Osteoblast (primary cell): ENCODE data around the gene SKOR2. TPM values are rescaled to one million over a fixed set of nuclear protein-coding genes. Genes with fewer than 3 reads are reported as not detected.

Source experiments
- DNase-seq: peaks from one replicate; pipeline ENCODE4 v3.0.0; 2011; ENCODE audit warnings: low spot score, mixed read lengths; ENCODE audit not compliant: insufficient read length; ENCODE audit errors: missing footprints
- H2AFZ ChIP-seq: 2 replicates; pipeline ENCODE4 v1.6.0; 2011; ENCODE audit warnings: mild to moderate bottlenecking, low read length
- H3K27ac ChIP-seq: 2 replicates; pipeline ENCODE4 v1.5.1; 2011; ENCODE audit warnings: mild to moderate bottlenecking, low read depth, low read length, moderate library complexity
- H3K27me3 ChIP-seq: 2 replicates; pipeline ENCODE4 v1.6.0; 2012; ENCODE audit warnings: mild to moderate bottlenecking, control low read depth, inconsistent platforms, low read length, moderate library complexity; ENCODE audit not compliant: insufficient read depth
- H3K36me3 ChIP-seq: 2 replicates; pipeline ENCODE4 v1.5.1; 2011; ENCODE audit warnings: mild to moderate bottlenecking, low read length, control low read depth, moderate library complexity; ENCODE audit not compliant: insufficient read depth
- H3K4me1 ChIP-seq: 2 replicates; pipeline ENCODE4 v1.5.1; 2011; ENCODE audit warnings: mild to moderate bottlenecking, low read length, control low read depth, moderate library complexity; ENCODE audit not compliant: insufficient read depth
- H3K4me2 ChIP-seq: 2 replicates; pipeline ENCODE4 v1.6.0; 2011; ENCODE audit warnings: mild to moderate bottlenecking, low read length; ENCODE audit not compliant: insufficient read depth
- H3K4me3 ChIP-seq: fragments of 200-600 bp; sonication (generic); 3 replicates; pipeline ENCODE4 v1.5.1; 2012; ENCODE audit warnings: mild to moderate bottlenecking, low read length, inconsistent platforms; ENCODE audit not compliant: insufficient read depth
- H3K79me2 ChIP-seq: 2 replicates; pipeline ENCODE4 v1.6.0; 2012; ENCODE audit warnings: mild to moderate bottlenecking, low read length, control low read depth, inconsistent platforms; ENCODE audit not compliant: insufficient read depth
- H3K9me3 ChIP-seq: 2 replicates; pipeline ENCODE4 v1.5.1; 2011; ENCODE audit warnings: low read depth, low read length, control low read depth
- H4K20me1 ChIP-seq: 2 replicates; pipeline ENCODE4 v1.6.0; 2012; ENCODE audit warnings: mild to moderate bottlenecking, low read length, control low read depth; ENCODE audit not compliant: insufficient read depth
- CTCF ChIP-seq: IDR thresholded peaks from 2 replicates; pipeline ENCODE4 v1.5.1; 2011; ENCODE audit warnings: mild to moderate bottlenecking, low read depth, low read length, moderate library complexity; ENCODE audit errors: extremely low read depth
- total RNA-seq: library from RNA; depleted of rRNA; stranded (reverse); fragments of >200 nt; gene quantifications from 2 replicates; pipeline ENCODE4 v1.2.3, GENCODE V29; 2012

SKOR2 gene
- total RNA-seq = not detected in 2 replicates

- Histone ChIP-seq H3K79me2 (no peaks in the 10 kb centered on the region), H3K27ac (no peak within 1 kb of the TSS), H3K4me2 (no peak within 1 kb of the TSS), H3K9me3 (no peaks in the 10 kb centered on the region), H3K27me3 (peaks cover 64% of the 10 kb centered on the region), H2AFZ (no peak within 1 kb of the TSS), H3K36me3 (no peaks in the 10 kb centered on the region), H3K4me3 (no peak within 1 kb of the TSS), H4K20me1 (no peaks in the 10 kb centered on the region), H3K4me1 (no peaks in the 10 kb centered on the region)
- DNase-seq = peak; percentile 69
- TF ChIP-seq CTCF = no peak
These were observed at the start of gene SKOR2 for GRCh38 chr18:47251289-47252120. Gene SKOR2, minus strand, starts transcription at chr18:47251660. Its CDS starts 2,477 bp downstream, at chr18:47249183.

- no peaks in the 10 kb centered on the region for H3K36me3 ChIP-seq
- H3K9me3 ChIP-seq = no peaks in the 10 kb centered on the region
- H4K20me1 ChIP-seq = no peaks in the 10 kb centered on the region
- no peaks in the 10 kb centered on the region for H3K4me1 ChIP-seq
- no peak for DNase-seq
- H3K79me2 ChIP-seq = no peaks in the 10 kb centered on the region
- no peaks in the 10 kb centered on the region for H3K27me3 ChIP-seq
- no peak for TF ChIP-seq CTCF
- no peak overlapping the region for H2AFZ ChIP-seq
- H3K4me3 ChIP-seq = no peak overlapping the region
- no peak overlapping the region for H3K27ac ChIP-seq
- H3K4me2 ChIP-seq = no peak overlapping the region
These were observed 45.0 kb upstream of the SKOR2 start for GRCh38 chr18:47296462-47296861.

- TF ChIP-seq CTCF = no peak
- Histone ChIP-seq H3K27ac (no peak overlapping the region), H3K79me2 (no peaks in the 10 kb centered on the region), H4K20me1 (no peaks in the 10 kb centered on the region), H3K36me3 (no peaks in the 10 kb centered on the region), H3K4me2 (no peak overlapping the region), H2AFZ (no peak overlapping the region), H3K4me1 (no peaks in the 10 kb centered on the region), H3K9me3 (no peaks in the 10 kb centered on the region), H3K27me3 (no peaks in the 10 kb centered on the region), H3K4me3 (no peak overlapping the region)
- DNase-seq = no peak
These were observed 43.3 kb upstream of the SKOR2 start for GRCh38 chr18:47294801-47295200.

GRCh38 chr18:47288741-47289140 is 37.3 kb upstream of the SKOR2 start:
- TF ChIP-seq CTCF = no peak
- Histone ChIP-seq H3K27me3 (no peaks in the 10 kb centered on the region), H3K79me2 (no peaks in the 10 kb centered on the region), H2AFZ (no peak overlapping the region), H3K9me3 (no peaks in the 10 kb centered on the region), H3K4me2 (no peak overlapping the region), H3K27ac (no peak overlapping the region), H3K36me3 (no peaks in the 10 kb centered on the region), H3K4me3 (no peak overlapping the region), H3K4me1 (no peaks in the 10 kb centered on the region), H4K20me1 (no peaks in the 10 kb centered on the region)
- DNase-seq = no peak
